GM20000 (cell line): Measurements from ENCODE around the gene CDH2.

Experiments used
- DNase-seq: peaks from one replicate; pipeline ENCODE4 v3.0.0; 2012; ENCODE audit warnings: low spot score
- CTCF ChIP-seq: IDR thresholded peaks from 2 replicates; pipeline ENCODE4 v1.5.1; 2012; ENCODE audit warnings: mild to moderate bottlenecking, control low read depth; ENCODE audit errors: extremely low read depth, missing control alignments

CDH2 gene

GRCh38 chr18:28005164-28005563 lies 171.8 kb downstream of the CDH2 start:
- DNase-seq: no peak
- TF ChIP-seq CTCF: no peak

- no peak for DNase-seq
- TF ChIP-seq CTCF: no peak
These were observed 172.3 kb downstream of the CDH2 start for GRCh38 chr18:28004606-28005005.

GRCh38 chr18:28003451-28003850 lies 173.5 kb downstream of the CDH2 start:
- DNase-seq: no peak

GRCh38 chr18:28002841-28003240 lies 174.1 kb downstream of the CDH2 start:
- DNase-seq: no peak
- no peak for TF ChIP-seq CTCF

More at GRCh38 chr18:28003451-28003850, 173.5 kb downstream of the CDH2 start:
- no peak for TF ChIP-seq CTCF

GRCh38 chr18:27996801-27997272 lies 180.1 kb downstream of the CDH2 start:
- DNase-seq: no peak
- TF ChIP-seq CTCF: no peak

GRCh38 chr18:27995770-27996502 lies 181.0 kb downstream of the CDH2 start:
- no peak for DNase-seq
- TF ChIP-seq CTCF: no peak

GRCh38 chr18:27994571-27994970 lies 182.4 kb downstream of the CDH2 start:
- TF ChIP-seq CTCF: no peak
- no peak for DNase-seq
